Keratinocyte (primary cell): ENCODE results near the gene DOK5. TPM values are rescaled to one million over a fixed set of nuclear protein-coding genes. Genes with fewer than 3 reads are reported as not detected.

Experiments used
- DNase-seq: peaks from one replicate; pipeline ENCODE4 v3.0.0-alpha.2; 2011; ENCODE audit warnings: low read depth, missing footprints, low spot score
- FAIRE-seq: peaks from 2 replicates; lab custom pipeline; 2011; peaks lifted over from hg19 to GRCh38; lab: Jason Lieb, UNC
- H2AFZ ChIP-seq: 2 replicates; pipeline ENCODE4 v1.6.0; 2012; ENCODE audit warnings: low read length, control low read depth, inconsistent platforms; ENCODE audit not compliant: control insufficient read depth
- H3K27ac ChIP-seq: 2 replicates; pipeline ENCODE4 v1.5.1; 2011; ENCODE audit warnings: low read length; ENCODE audit not compliant: control insufficient read depth, insufficient read depth
- H3K27me3 ChIP-seq: 3 replicates; pipeline ENCODE4 v1.6.0; 2011; ENCODE audit warnings: low read length; ENCODE audit not compliant: control insufficient read depth, insufficient read depth; ENCODE audit errors: extremely low read depth
- H3K36me3 ChIP-seq, 2 experiments: 2 replicates in 1 of 2; 3 replicates in 1 of 2; pipeline ENCODE4 v1.5.1; 2011; ENCODE audit warnings: low read length in 2 of 2, mild to moderate bottlenecking in 1 of 2; ENCODE audit not compliant: control insufficient read depth in 2 of 2, insufficient read depth in 2 of 2; ENCODE audit errors: extremely low read depth in 1 of 2
- H3K4me1 ChIP-seq: 3 replicates; pipeline ENCODE4 v1.5.1; 2011; ENCODE audit warnings: low read length; ENCODE audit not compliant: control insufficient read depth, insufficient read depth; ENCODE audit errors: extremely low read depth
- H3K4me2 ChIP-seq: 3 replicates; pipeline ENCODE4 v1.6.0; 2011; ENCODE audit warnings: low read depth, low read length; ENCODE audit not compliant: control insufficient read depth, insufficient read depth; ENCODE audit errors: extremely low read depth
- H3K4me3 ChIP-seq, 3 experiments: fragments of 200-600 bp in 1 of 3; sonication (generic) in 1 of 3; 2 replicates in 2 of 3; 3 replicates in 1 of 3; pipeline ENCODE4 v1.5.1; 2011 to 2016; ENCODE audit warnings: low read length in 3 of 3, mild to moderate bottlenecking in 3 of 3, control low read depth in 2 of 3, inconsistent platforms in 1 of 3, low read depth in 1 of 3, mixed read lengths in 1 of 3, mixed run types in 1 of 3, moderate library complexity in 1 of 3; ENCODE audit not compliant: control insufficient read depth in 2 of 3, insufficient read depth in 2 of 3; ENCODE audit errors: extremely low read depth in 1 of 3
- H3K79me2 ChIP-seq: 2 replicates; pipeline ENCODE4 v1.6.0; 2012; ENCODE audit warnings: low read length; ENCODE audit not compliant: control insufficient read depth, insufficient read depth
- H3K9ac ChIP-seq: 3 replicates; pipeline ENCODE4 v1.6.0; 2011; ENCODE audit warnings: low read length; ENCODE audit not compliant: control insufficient read depth, insufficient read depth; ENCODE audit errors: extremely low read depth
- H3K9me1 ChIP-seq: 3 replicates; pipeline ENCODE4 v1.6.0; 2011; ENCODE audit warnings: low read length; ENCODE audit not compliant: control insufficient read depth, insufficient read depth; ENCODE audit errors: extremely low read depth
- H3K9me3 ChIP-seq: 2 replicates; pipeline ENCODE4 v1.5.1; 2012; ENCODE audit warnings: low read depth, low read length; ENCODE audit not compliant: control insufficient read depth
- H4K20me1 ChIP-seq: 3 replicates; pipeline ENCODE4 v1.6.0; 2011; ENCODE audit warnings: low read length; ENCODE audit not compliant: control insufficient read depth, insufficient read depth; ENCODE audit errors: extremely low read depth
- EZH2 ChIP-seq: IDR thresholded peaks from one replicate; pipeline ENCODE4 v1.6.1; 2012; ENCODE audit warnings: inconsistent platforms, mild to moderate bottlenecking, low read length, moderate library complexity
- dilution Hi-C: fragments of 300-500 bp; cut with MboI; formaldehyde crosslinking; loops from one replicate; pipeline ENCODE4 v1.7.0; 2020; ENCODE audit warnings: low sequenced_read_pairs; ENCODE audit not compliant: extremely low pct_ligation_motif_present
- polyA plus RNA-seq, 5 experiments: library from polyadenylated mRNA; depleted of rRNA in 3 of 5; stranded (reverse) in 3 of 5; stranded (forward) in 1 of 5; unstranded in 1 of 5; fragments of >200 nt; gene quantifications; 1 replicate in 1 of 5; 2 replicates in 3 of 5; 3 replicates in 1 of 5; pipeline versions ENCODE4 v1.2.1 to v1.2.3, GENCODE V29; 2011 to 2012; ENCODE audit warnings: missing spikeins in 2 of 5, low read depth in 1 of 5, low replicate concordance in 1 of 5
- TF ChIP-seq, protein P1 (sequence below), 3 experiments: IDR thresholded peaks in 1 of 3; conservative IDR thresholded peaks in 1 of 3; optimal IDR thresholded peaks in 1 of 3; 2 replicates in 2 of 3; 3 replicates in 1 of 3; pipeline versions ENCODE3 to v1.5.1; 2011; ENCODE audit warnings: low read length in 3 of 3, mild to moderate bottlenecking in 3 of 3, moderate library complexity in 2 of 3, control low read depth in 1 of 3, inconsistent platforms in 1 of 3; ENCODE audit not compliant: insufficient read depth in 2 of 3; ENCODE audit errors: extremely low read depth in 1 of 3

The DOK5 gene
- polyA plus RNA-seq, 1 donor (not counting 4 experiments of a cell fraction or from before 2014, with no cell fraction given) = not detected

DNA sequence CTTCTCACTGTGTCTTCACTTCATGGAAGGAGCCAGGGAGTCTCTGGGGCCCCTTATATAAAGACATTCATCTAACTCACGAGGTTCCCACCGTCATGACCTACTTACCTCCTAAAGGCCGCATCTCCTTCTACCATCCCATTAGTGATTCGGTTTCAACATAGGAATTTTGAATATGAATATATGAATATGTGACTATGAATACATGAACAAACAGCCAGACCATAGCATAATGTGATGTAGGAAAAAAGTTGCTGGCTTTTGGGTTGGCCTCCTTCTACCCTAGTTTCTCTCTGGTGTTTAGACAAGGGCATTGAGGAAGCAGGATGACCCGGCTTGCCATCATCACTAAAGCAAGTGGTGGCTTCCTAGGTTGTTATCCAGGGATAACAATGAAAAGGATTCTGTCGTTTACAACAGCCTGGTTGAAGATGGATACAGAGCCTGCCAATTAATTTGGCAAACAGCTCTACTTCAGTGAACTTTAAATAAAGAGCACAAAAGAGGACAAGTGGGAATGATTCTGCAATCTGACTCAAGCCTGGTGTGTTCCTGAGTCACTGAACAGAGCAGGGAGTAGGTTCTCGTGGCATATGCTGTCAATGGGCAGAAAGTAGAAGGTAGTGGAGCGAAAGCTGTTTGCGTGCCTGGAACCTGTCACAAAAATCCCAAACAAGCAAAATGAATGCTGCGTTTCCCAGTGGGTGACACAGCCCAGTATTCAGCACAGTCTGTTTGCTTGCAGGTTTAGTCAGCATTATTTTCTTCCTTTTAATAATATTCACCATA, 44.0 kb upstream of the DOK5 start:
- Histone ChIP-seq H3K9me3 (no peaks in the 10 kb centered on the region), H3K36me3 (no peaks in the 10 kb centered on the region), H4K20me1 (no peaks in the 10 kb centered on the region), H3K27ac (no peak overlapping the region), H2AFZ (no peak overlapping the region), H3K4me2 (no peak overlapping the region), H3K27me3 (no peaks in the 10 kb centered on the region), H3K4me1 (no peaks in the 10 kb centered on the region), H3K4me3 (no peak overlapping the region), H3K79me2 (no peaks in the 10 kb centered on the region), H3K9ac (no peak overlapping the region), H3K9me1 (no peaks in the 10 kb centered on the region)
- DNase-seq (no peak), FAIRE-seq (no peak)
- no peak for TF ChIP-seq EZH2
- dilution Hi-C loops = no loop called here

DNA sequence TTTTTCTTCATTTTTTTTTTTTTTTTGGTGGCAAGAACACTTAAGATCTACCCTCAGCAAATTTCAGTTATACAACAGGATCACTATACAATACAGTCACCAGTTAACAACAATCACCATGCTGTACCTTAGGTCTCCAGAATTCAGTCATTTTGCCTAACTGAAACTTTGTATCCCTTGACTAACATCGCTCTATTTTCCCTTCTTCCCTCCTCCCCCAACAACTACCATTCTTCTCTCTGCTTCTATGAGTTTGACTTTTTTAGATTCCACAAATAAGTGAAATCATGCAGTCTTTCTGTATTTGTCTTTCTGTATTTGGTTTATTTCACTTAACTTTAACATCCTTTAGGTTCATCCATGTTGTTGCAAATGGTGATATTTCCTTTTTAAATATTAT, 42.4 kb upstream of the DOK5 start:
- H3K9me1 ChIP-seq = no peaks in the 10 kb centered on the region
- no peaks in the 10 kb centered on the region for H3K36me3 ChIP-seq
- H4K20me1 ChIP-seq = no peaks in the 10 kb centered on the region
- no peak overlapping the region for H3K27ac ChIP-seq
- H3K4me2 ChIP-seq = no peak overlapping the region
- H3K9ac ChIP-seq = no peak overlapping the region
- H3K79me2 ChIP-seq = no peaks in the 10 kb centered on the region
- H3K4me3 ChIP-seq = no peak overlapping the region
- DNase-seq (no peak), FAIRE-seq (no peak)
- no peaks in the 10 kb centered on the region for H3K9me3 ChIP-seq
- H3K4me1 ChIP-seq = no peaks in the 10 kb centered on the region
- no peak overlapping the region for H2AFZ ChIP-seq
- dilution Hi-C loops = no loop called here
- TF ChIP-seq, protein P1, sequence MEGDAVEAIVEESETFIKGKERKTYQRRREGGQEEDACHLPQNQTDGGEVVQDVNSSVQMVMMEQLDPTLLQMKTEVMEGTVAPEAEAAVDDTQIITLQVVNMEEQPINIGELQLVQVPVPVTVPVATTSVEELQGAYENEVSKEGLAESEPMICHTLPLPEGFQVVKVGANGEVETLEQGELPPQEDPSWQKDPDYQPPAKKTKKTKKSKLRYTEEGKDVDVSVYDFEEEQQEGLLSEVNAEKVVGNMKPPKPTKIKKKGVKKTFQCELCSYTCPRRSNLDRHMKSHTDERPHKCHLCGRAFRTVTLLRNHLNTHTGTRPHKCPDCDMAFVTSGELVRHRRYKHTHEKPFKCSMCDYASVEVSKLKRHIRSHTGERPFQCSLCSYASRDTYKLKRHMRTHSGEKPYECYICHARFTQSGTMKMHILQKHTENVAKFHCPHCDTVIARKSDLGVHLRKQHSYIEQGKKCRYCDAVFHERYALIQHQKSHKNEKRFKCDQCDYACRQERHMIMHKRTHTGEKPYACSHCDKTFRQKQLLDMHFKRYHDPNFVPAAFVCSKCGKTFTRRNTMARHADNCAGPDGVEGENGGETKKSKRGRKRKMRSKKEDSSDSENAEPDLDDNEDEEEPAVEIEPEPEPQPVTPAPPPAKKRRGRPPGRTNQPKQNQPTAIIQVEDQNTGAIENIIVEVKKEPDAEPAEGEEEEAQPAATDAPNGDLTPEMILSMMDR (optimal IDR thresholded peaks at IDR 0.05 in 1 of 3, IDR thresholded peaks at IDR 0.05 in 1 of 3, conservative IDR thresholded peaks at IDR 0.05 in 1 of 3; ENCODE audit: extremely low read depth in 1 of 3, insufficient read depth in 2 of 3, low read length in 3 of 3) = no peak
- TF ChIP-seq EZH2 = no peak
- H3K27me3 ChIP-seq = no peaks in the 10 kb centered on the region
